B cell (primary cell): ENCODE data around the gene MVB12B.

Experiments used
- EZH2 ChIP-seq: IDR thresholded peaks from 2 replicates; pipeline ENCODE4 v1.6.1; 2012; ENCODE audit warnings: borderline replicate concordance, low read depth, mild to moderate bottlenecking, moderate library complexity, low read length; ENCODE audit not compliant: insufficient read depth, poor library complexity, severe bottlenecking
- TF ChIP-seq, protein P1 (sequence below): fragments of 200-600 bp; IDR thresholded peaks from one replicate; pipeline ENCODE4 v1.8.0; 2022; ENCODE audit warnings: antibody characterized with exemption, mild to moderate bottlenecking

DNA sequence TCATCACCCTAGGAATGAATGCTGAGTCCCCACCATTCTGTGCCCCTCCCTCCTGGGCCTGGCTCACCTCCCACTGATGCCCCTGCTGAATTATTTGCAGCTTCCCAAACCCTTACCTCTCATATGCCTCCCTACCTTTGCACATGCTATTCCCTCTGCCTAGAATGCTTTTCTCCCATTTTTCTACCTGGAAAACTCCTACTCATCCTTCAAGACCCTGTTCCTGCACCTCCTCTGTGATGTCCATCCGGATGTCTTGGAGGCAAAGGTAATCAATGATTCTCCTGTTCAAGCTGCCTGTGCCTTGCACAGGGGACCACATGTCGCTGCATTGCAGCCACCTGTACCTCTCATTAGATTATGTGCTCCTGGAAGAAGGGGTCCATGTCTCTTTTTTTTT lies 182.3 kb downstream of the MVB12B start:
- TF ChIP-seq, protein P1, sequence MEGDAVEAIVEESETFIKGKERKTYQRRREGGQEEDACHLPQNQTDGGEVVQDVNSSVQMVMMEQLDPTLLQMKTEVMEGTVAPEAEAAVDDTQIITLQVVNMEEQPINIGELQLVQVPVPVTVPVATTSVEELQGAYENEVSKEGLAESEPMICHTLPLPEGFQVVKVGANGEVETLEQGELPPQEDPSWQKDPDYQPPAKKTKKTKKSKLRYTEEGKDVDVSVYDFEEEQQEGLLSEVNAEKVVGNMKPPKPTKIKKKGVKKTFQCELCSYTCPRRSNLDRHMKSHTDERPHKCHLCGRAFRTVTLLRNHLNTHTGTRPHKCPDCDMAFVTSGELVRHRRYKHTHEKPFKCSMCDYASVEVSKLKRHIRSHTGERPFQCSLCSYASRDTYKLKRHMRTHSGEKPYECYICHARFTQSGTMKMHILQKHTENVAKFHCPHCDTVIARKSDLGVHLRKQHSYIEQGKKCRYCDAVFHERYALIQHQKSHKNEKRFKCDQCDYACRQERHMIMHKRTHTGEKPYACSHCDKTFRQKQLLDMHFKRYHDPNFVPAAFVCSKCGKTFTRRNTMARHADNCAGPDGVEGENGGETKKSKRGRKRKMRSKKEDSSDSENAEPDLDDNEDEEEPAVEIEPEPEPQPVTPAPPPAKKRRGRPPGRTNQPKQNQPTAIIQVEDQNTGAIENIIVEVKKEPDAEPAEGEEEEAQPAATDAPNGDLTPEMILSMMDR: no peak
- TF ChIP-seq EZH2: no peak
